COLO668 (cell line): Measurements from ENCODE around the gene PRKCQ.
"Not testable (repeated sequence)": the region's sequence is repeated elsewhere in the genome, so short reads cannot be mapped to it uniquely, and the experiment has no call there.

ENCODE experiments used
- DNase-seq: peaks from one replicate; lab custom pipeline; 2025; ENCODE audit not compliant: unreplicated experiment; lab: John Stamatoyannopoulos, UW

PRKCQ gene

GRCh38 chr10:6463366-6463765 lies 116.7 kb downstream of the PRKCQ start:
- no peak for DNase-seq

- DNase-seq: no peak
Measured at GRCh38 chr10:6461961-6462360, 118.1 kb downstream of the PRKCQ start.

- no peak for DNase-seq
Measured at GRCh38 chr10:6460861-6461409, 119.1 kb downstream of the PRKCQ start.

GRCh38 chr10:6458814-6459213 lies 121.3 kb downstream of the PRKCQ start:
- no peak for DNase-seq

- DNase-seq: no peak
Measured at GRCh38 chr10:6457376-6457775, 122.7 kb downstream of the PRKCQ start.

GRCh38 chr10:6456067-6456466 lies 124.0 kb downstream of the PRKCQ start:
- DNase-seq: no peak

GRCh38 chr10:6455592-6455991 lies 124.5 kb downstream of the PRKCQ start:
- no peak for DNase-seq

- DNase-seq: no peak
Measured at GRCh38 chr10:6446711-6447110, 133.4 kb downstream of the PRKCQ start.

GRCh38 chr10:6445671-6446316 lies 134.3 kb downstream of the PRKCQ start:
- DNase-seq: peak; percentile 0

- not testable (repeated sequence) for DNase-seq
Measured at GRCh38 chr10:6439875-6440274, 140.2 kb downstream of the PRKCQ start.

GRCh38 chr10:6431861-6432260 lies 148.2 kb downstream of the PRKCQ start:
- no peak for DNase-seq

- no peak for DNase-seq
Measured at GRCh38 chr10:6431186-6431585, 148.9 kb downstream of the PRKCQ start.

- no peak for DNase-seq
Measured at GRCh38 chr10:6430423-6430980, 149.6 kb downstream of the PRKCQ start.

GRCh38 chr10:6427357-6427959 lies 152.6 kb downstream of the PRKCQ start:
- DNase-seq: no peak

GRCh38 chr10:6426317-6426716 lies 153.8 kb downstream of the PRKCQ start:
- DNase-seq: no peak

- DNase-seq: no peak
Measured at GRCh38 chr10:6423413-6424170, 156.5 kb downstream of the PRKCQ start.

GRCh38 chr10:6423004-6423403 lies 157.1 kb downstream of the PRKCQ start:
- DNase-seq: no peak

- no peak for DNase-seq
Measured at GRCh38 chr10:6418613-6419216, 161.4 kb downstream of the PRKCQ start.

GRCh38 chr10:6418167-6418566 lies 161.9 kb downstream of the PRKCQ start:
- DNase-seq: no peak

- DNase-seq: no peak
Measured at GRCh38 chr10:6416892-6417512, 163.1 kb downstream of the PRKCQ start.

GRCh38 chr10:6411436-6411835 lies 168.6 kb downstream of the PRKCQ start:
- no peak for DNase-seq
